ENCODE results near the gene DIAPH1. TPM values are rescaled to one million over a fixed set of nuclear protein-coding genes. Genes with fewer than 3 reads are reported as not detected.

Gene DIAPH1
- total RNA-seq, 1 experiment from 2014 or later = 117 TPM

GRCh38 chr5:141637123-141637766, 18.4 kb upstream of the DIAPH1 start:
- H3K27ac Mint-ChIP-seq = peak overlapping the region in 2 of 3 experiments; percentile 49 to 67; a peak in 1 of 7 replicates
- H2AFZ ChIP-seq (ENCODE audit: low read length) = no peak overlapping the region

More at GRCh38 chr5:141637123-141637766, 18.4 kb upstream of the DIAPH1 start:
- no CpG with 5 or more reads among the region's 63 CpGs for WGBS (ENCODE audit: extremely low coverage, insufficient read length, low lambda C conversion rate)
- Histone ChIP-seq H3K4me1 (ENCODE audit: insufficient read depth, low read length) (peaks cover 4% of the 10 kb centered on the region; the same call in 1 of the 2 replicates), H4K20me1 (ENCODE audit: control insufficient read depth, insufficient read depth, insufficient read length) (no peaks in the 10 kb centered on the region), H3K4me2 (ENCODE audit: insufficient read depth, insufficient read length, low read length) (peak overlapping the region; percentile 79), H3K79me2 (ENCODE audit: insufficient read depth, low read length) (peaks cover 10% of the 10 kb centered on the region; the same call in 1 of the 2 replicates), H2BK5ac (ENCODE audit: insufficient read length, low read length) (no peak overlapping the region), H3K27ac (ENCODE audit: insufficient read length, low read depth, low read length) (no peak overlapping the region), H3K56ac (ENCODE audit: insufficient read length, low read depth, low read length) (no peak overlapping the region), H3K4ac (ENCODE audit: low read depth, low read length) (no peak overlapping the region), H2AK5ac (ENCODE audit: insufficient read length, low read length) (no peak overlapping the region), H3K23me2 (ENCODE audit: insufficient read length, low read depth, low read length, poor library complexity, severe bottlenecking) (peaks cover 14% of the 10 kb centered on the region), H3K9ac (ENCODE audit: extremely low read depth, insufficient read length, low read length) (peak overlapping the region; percentile 9), H4K5ac (ENCODE audit: insufficient read length, low read depth, low read length) (no peak overlapping the region), H3K14ac (ENCODE audit: insufficient read depth, low read length) (peak overlapping the region; percentile 26; the same call in 1 of the 2 replicates), H3K9me3 (ENCODE audit: control insufficient read depth, low read depth, low read length) (no peaks in the 10 kb centered on the region), H4K91ac (ENCODE audit: insufficient read length, low read depth, low read length) (no peak overlapping the region), H2BK15ac (ENCODE audit: low read depth, low read length) (no peak overlapping the region), H2BK12ac (ENCODE audit: insufficient read length, low read depth, low read length) (no peak overlapping the region), H3K27me3 (ENCODE audit: insufficient read depth, low read length) (no peaks in the 10 kb centered on the region), H3K23ac (ENCODE audit: insufficient read length, low read depth, low read length) (no peak overlapping the region), H3K79me1 (ENCODE audit: insufficient read depth, low read depth, low read length, poor library complexity, severe bottlenecking) (peaks cover 7% of the 10 kb centered on the region), H2BK120ac (ENCODE audit: low read depth, low read length, poor library complexity, severe bottlenecking) (no peak overlapping the region), H4K8ac (replicated peaks; ENCODE audit: insufficient read length, low read depth, low read length) (no peak overlapping the region), H2BK20ac (ENCODE audit: low read depth, low read length, poor library complexity, severe bottlenecking) (no peak overlapping the region), H3K18ac (ENCODE audit: insufficient read length, low read depth, low read length) (peak overlapping the region; percentile 3), H3T11ph (ENCODE audit: low read length) (no peak overlapping the region)
- H3K4me1 Mint-ChIP-seq = peaks cover 22 to 28% of the 10 kb centered on the region in 2 experiments
- TF ChIP-seq CTCF (conservative IDR thresholded peaks at IDR 0.05) = no peak
- peaks cover 13 to 33% (median 25%) of the 10 kb centered on the region in 3 experiments; a peak in 6 of 7 replicates for H3K36me3 Mint-ChIP-seq (ENCODE audit: insufficient read depth in 1 of 3, low read depth in 3 of 3)
- no peak for DNase-seq
- H3K27me3 Mint-ChIP-seq (ENCODE audit: low read depth) = peaks cover 2% of the 10 kb centered on the region
- H3K4me3 Mint-ChIP-seq = peak overlapping the region; percentile 92 to 96
- H3K9me3 Mint-ChIP-seq = no peaks in the 10 kb centered on the region; a peak in 1 of 5 replicates

Measured in H9 (cell line).